ENCODE data around the gene PPP2R5E. TPM values are rescaled to one million over a fixed set of nuclear protein-coding genes. Genes with fewer than 3 reads are reported as not detected.

PPP2R5E gene
- total RNA-seq, 4 donors from 2014 or later = 22.9 to 24.7 (median 23.8) TPM

GRCh38 chr14:63480599-63480998 lies 62.6 kb downstream of the PPP2R5E start:
- H3K4me1 ChIP-seq = peaks cover 0 to 65% (median 11%) of the 10 kb centered on the region in 4 donors
- no peak overlapping the region for H3K4me3 ChIP-seq
- H3K27ac ChIP-seq = no peak overlapping the region
- H3K9me3 ChIP-seq = no peaks in the 10 kb centered on the region
- WGBS, 2 donors = 93 to 97% methylated on average over 4 of the region's 4 CpGs
- H3K36me3 ChIP-seq = no peaks in the 10 kb centered on the region
- H3K27me3 ChIP-seq = no peaks in the 10 kb centered on the region
- TF ChIP-seq EP300 (IDR thresholded peaks at IDR 0.05) (no peak), POLR2A (IDR thresholded peaks at IDR 0.05) (no peak)
- TF ChIP-seq, protein P1, sequence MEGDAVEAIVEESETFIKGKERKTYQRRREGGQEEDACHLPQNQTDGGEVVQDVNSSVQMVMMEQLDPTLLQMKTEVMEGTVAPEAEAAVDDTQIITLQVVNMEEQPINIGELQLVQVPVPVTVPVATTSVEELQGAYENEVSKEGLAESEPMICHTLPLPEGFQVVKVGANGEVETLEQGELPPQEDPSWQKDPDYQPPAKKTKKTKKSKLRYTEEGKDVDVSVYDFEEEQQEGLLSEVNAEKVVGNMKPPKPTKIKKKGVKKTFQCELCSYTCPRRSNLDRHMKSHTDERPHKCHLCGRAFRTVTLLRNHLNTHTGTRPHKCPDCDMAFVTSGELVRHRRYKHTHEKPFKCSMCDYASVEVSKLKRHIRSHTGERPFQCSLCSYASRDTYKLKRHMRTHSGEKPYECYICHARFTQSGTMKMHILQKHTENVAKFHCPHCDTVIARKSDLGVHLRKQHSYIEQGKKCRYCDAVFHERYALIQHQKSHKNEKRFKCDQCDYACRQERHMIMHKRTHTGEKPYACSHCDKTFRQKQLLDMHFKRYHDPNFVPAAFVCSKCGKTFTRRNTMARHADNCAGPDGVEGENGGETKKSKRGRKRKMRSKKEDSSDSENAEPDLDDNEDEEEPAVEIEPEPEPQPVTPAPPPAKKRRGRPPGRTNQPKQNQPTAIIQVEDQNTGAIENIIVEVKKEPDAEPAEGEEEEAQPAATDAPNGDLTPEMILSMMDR (IDR thresholded peaks at IDR 0.05) = no peak
- DNase-seq (ENCODE audit: low spot score in 2 of 2) = no peak

DNA sequence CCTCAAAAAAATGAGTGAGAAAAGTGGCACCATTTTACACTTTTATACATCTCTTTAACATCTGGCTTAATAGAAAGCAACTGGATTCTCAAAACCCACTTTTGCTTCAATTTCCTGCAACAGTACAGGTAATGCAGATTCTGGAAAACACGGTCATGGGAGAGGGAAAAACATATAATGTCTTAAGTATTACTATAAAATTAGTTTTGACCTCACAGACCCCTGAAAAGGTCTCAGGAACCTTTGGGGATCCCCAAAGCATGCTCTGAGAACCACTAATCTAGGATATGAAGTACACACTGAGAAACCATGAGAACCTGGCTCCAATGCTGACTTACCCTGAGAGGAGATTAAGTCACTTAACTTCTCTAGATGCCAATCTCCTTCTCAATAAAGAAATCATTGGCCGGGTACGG lies 64.7 kb downstream of the PPP2R5E start:
- 89 to 95% methylated on average over 3 of the region's 3 CpGs for WGBS, 2 donors
- TF ChIP-seq POLR2A (IDR thresholded peaks at IDR 0.05) = no peak
- no peak for TF ChIP-seq EP300 (IDR thresholded peaks at IDR 0.05)
- TF ChIP-seq, protein P1 (IDR thresholded peaks at IDR 0.05) = no peak
- Histone ChIP-seq H3K4me3 (no peak overlapping the region), H3K27me3 (no peaks in the 10 kb centered on the region), H3K27ac (no peak overlapping the region), H3K4me1 (peaks cover 0 to 56% (median 12%) of the 10 kb centered on the region in 4 donors), H3K9me3 (no peaks in the 10 kb centered on the region), H3K36me3 (no peaks in the 10 kb centered on the region)
- no peak for DNase-seq (ENCODE audit: low spot score in 2 of 2)

DNA sequence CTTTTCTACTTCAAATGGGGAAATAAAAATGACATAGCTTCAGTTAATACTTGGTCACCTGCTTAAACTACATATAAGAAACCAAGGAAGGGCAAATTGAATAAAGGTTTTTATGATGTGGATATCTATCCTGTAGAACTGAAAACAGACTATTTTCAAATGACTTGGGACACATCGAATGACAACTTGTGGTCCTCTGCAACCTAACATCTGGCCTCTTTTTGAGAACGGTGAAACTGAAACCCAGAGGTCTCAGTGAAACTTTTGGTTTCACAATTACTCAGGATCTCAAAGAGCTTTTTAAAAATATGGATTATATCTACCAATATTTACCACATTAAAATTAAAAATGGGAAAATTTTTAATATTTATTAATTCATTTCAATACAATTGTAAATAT lies 65.2 kb downstream of the PPP2R5E start:
- Histone ChIP-seq H3K4me3 (no peak overlapping the region), H3K9me3 (no peaks in the 10 kb centered on the region), H3K36me3 (no peaks in the 10 kb centered on the region), H3K4me1 (peaks cover 0 to 56% (median 12%) of the 10 kb centered on the region in 4 donors), H3K27ac (peak overlapping the region in 1 of 4 donors; percentile 20), H3K27me3 (no peaks in the 10 kb centered on the region)
- TF ChIP-seq POLR2A (IDR thresholded peaks at IDR 0.05) (no peak), EP300 (IDR thresholded peaks at IDR 0.05) (no peak)
- TF ChIP-seq, protein P1 (IDR thresholded peaks at IDR 0.05) = no peak
- DNase-seq (ENCODE audit: low spot score in 2 of 2) = no peak
- WGBS, 2 donors = 49 to 51% methylated on average over 2 of the region's 2 CpGs

DNA sequence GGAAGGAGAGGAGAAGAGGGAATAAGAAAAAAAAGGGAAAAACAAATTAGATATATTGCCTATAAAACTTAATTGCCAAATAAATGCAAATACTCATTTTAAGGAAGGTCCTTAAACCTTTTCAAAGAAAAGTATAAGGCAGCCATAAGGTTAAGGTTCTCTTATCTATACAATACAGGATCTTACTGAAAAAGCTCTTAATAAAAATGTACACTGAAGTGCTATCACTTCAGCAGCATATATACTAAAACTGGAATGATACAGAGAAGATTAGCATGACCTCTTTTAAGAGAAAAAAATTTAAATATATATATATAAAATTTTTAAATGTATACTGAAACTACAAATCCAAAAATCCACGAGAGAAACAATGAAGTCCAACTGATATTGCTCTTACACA lies 65.6 kb downstream of the PPP2R5E start:
- Histone ChIP-seq H3K9me3 (no peaks in the 10 kb centered on the region), H3K27me3 (no peaks in the 10 kb centered on the region), H3K4me3 (no peak overlapping the region), H3K4me1 (peaks cover 0 to 53% (median 13%) of the 10 kb centered on the region in 4 donors), H3K36me3 (no peaks in the 10 kb centered on the region), H3K27ac (peak overlapping the region in 1 of 4 donors; percentile 20)
- 41 to 57% methylated on average over 1 of the region's 1 CpG for WGBS, 2 donors
- no peak for DNase-seq (ENCODE audit: low spot score in 2 of 2)
- TF ChIP-seq, protein P1 (IDR thresholded peaks at IDR 0.05) = no peak
- TF ChIP-seq EP300 (IDR thresholded peaks at IDR 0.05) (no peak), POLR2A (IDR thresholded peaks at IDR 0.05) (no peak)

DNA sequence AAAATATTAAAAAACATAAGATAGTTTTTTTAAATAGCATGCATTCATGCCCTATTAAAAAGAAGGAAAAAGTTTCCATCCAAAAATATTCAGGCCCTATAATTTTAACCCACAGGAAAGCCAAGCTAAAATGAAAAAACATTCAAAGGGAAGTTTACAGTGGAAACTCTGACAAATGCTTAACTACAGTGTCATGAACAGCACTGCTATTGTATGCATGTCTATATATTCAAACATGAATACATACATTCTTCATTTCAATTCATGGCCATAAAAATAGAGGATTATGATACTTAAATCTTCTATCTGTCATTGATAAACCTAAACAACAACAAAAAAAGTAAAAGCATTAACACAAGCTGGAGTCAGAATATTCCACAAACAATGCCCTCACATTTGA lies 67.4 kb downstream of the PPP2R5E start:
- peaks cover 0 to 64% (median 23%) of the 10 kb centered on the region in 4 donors for H3K4me1 ChIP-seq
- no peak overlapping the region for H3K4me3 ChIP-seq
- TF ChIP-seq EP300 (IDR thresholded peaks at IDR 0.05) (no peak), POLR2A (IDR thresholded peaks at IDR 0.05) (no peak)
- TF ChIP-seq, protein P1 (IDR thresholded peaks at IDR 0.05) = no peak
- no peaks in the 10 kb centered on the region for H3K27me3 ChIP-seq
- H3K9me3 ChIP-seq = no peaks in the 10 kb centered on the region
- no peaks in the 10 kb centered on the region for H3K36me3 ChIP-seq
- DNase-seq (ENCODE audit: low spot score in 2 of 2) = no peak
- no peak overlapping the region for H3K27ac ChIP-seq
